Stimulated activated CD4-positive, alpha-beta T cell treated with anti-CD3 and anti-CD28 coated beads, Interleukin-15, amount 100 ng/mL, for 1 hour (primary cell): ENCODE results near the gene IL1F10.
A peak's percentile ranks its signal among the peaks of the same experiment; 100 is the strongest.
"Not testable (repeated sequence)": the region's sequence is repeated elsewhere in the genome, so short reads cannot be mapped to it uniquely, and the experiment has no call there.

ENCODE experiments used
- DNase-seq, 2 donors: peaks; one replicate each; pipeline ENCODE4 v3.0.0-alpha.2; 2020; ENCODE audit warnings: low read depth in 1 of 2, low spot score in 1 of 2

Gene IL1F10

DNA sequence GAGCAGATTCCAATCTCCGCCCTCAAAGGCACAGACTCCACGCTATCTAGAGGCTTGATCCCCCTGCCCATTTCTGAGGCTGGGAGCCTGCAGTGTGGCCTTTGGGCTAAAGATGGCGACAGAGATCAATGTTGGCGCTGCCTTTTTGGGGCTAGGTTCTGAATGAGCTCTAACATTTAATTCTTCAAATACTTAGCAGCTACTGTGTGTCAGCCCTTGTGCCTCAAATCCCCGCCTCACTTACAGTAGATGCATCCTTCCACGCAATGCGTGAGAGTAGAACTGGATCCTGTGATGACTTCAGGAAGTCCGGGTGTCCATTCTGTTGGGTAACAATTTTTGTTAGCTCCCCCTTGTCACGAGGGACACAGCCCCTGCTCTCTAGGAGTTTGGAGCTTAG lies 12.4 kb downstream of the IL1F10 start:
- DNase-seq, result peak in 1 of 2 donors; percentile 48

- no peak for DNase-seq
These were observed 13.9 kb downstream of the IL1F10 start for GRCh38 chr2:113081488-113082210.

DNA sequence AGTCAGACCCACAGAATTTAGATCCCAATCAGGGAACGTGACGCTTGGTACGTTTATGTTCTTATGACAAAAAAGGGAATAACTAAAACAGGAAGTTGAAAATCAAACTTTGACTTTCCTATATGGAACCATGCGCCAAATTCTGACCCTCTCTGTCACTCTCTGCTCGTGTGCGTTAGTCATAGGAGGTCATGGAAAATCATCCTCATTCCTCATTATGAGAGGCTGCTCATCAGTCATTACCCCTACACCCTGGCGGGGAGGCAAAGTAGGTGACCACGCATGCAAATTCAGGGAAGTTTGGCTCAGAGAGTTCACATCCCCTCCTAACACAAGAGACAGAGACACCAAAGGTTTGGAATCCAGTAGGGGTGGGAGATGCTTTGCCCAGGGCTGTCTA lies 15.5 kb downstream of the IL1F10 start:
- no peak for DNase-seq

- no peak for DNase-seq
These were observed 16.7 kb downstream of the IL1F10 start for GRCh38 chr2:113084249-113085000.

- no peak for DNase-seq
These were observed 17.8 kb downstream of the IL1F10 start for GRCh38 chr2:113085542-113085941.

GRCh38 chr2:113088213-113088992 lies 20.6 kb downstream of the IL1F10 start:
- no peak for DNase-seq

GRCh38 chr2:113089916-113090315 lies 22.1 kb downstream of the IL1F10 start:
- DNase-seq, result no peak

DNA sequence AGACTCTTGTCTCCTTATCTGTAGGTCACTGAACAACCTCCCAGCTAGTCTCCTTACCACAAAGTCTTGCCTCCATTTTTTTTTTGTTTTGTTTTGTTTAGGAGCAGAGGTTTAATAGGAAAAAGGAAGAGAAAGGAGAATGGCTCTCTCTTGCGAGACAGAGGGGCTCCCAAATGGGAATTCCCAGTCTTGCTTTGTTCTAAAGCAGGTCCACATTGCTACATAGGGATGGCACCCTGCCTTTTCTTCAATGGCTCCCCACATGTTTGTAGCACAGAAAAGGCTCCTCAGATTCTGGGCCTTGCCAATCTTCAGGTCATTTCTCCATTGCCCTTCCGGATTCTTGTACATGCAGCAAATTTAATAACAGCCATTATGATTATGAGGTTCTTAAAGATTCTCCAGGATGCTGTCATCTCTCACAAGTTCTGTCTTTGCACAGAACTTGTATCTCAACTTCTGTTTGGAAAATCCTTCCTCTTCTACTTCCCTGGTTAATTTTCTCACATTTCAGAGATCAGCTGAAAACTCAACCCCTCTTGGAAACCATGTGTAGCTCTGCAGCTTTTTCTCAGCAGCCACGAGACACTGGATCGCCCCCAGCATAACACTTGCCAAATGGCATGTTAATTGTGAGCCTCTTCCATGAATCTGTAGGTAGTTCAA lies 23.6 kb downstream of the IL1F10 start:
- DNase-seq, result no peak

DNA sequence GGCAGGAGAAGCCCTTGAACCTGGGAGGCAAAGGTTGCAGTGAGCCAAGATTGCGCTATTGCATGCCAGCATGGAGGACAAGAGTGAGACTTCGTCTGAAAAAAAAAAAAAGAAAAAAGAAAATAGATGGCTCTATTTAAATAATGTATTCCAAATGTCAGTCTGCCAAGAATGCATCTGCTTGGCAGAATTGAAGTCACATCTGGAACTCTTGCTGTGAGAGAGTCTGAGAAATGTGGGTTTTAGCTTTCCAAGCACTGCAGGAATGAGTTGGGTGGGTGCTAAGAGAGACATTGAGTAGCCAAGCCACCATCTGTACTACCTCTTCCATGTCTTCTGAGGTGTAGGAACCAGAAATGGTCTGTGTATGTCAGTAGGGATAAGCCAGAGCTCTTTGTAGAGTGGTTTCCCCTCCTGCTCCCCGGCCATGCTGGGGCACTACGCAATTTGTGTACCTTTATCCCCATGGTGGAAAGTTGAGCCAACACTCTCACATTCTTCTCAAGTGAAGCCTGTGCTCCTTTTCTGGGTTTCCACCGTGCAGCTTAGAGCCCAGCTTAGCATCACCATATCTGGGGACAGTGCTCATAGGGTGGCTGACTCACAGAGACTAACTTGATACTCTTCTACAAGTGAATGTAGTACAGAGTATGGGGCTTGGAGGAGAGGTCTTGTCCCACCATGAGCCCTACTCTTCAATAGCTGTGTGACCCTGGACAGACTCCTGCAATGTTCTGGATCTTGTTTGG lies 25.3 kb downstream of the IL1F10 start:
- DNase-seq, result no peak

DNA sequence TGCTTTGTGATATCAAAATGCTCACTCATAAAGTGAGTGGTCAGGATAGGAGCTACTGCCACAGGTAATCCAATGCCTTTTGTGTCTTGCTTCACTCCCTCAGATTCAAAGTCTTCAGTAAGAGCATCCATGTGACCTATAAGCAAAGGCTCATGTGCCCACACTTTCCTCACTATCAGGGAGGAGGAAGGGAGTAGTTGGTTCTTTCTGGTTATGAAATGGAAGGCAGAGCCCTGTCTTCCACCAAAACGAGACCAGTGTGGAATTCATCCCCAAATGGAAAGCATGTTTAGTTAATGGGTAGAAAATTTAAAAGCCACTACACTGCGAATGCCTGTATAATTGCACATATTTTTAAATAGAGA lies 25.8 kb downstream of the IL1F10 start:
- DNase-seq, result no peak

GRCh38 chr2:113096306-113096705 lies 28.5 kb downstream of the IL1F10 start:
- DNase-seq, result not testable (repeated sequence)

DNA sequence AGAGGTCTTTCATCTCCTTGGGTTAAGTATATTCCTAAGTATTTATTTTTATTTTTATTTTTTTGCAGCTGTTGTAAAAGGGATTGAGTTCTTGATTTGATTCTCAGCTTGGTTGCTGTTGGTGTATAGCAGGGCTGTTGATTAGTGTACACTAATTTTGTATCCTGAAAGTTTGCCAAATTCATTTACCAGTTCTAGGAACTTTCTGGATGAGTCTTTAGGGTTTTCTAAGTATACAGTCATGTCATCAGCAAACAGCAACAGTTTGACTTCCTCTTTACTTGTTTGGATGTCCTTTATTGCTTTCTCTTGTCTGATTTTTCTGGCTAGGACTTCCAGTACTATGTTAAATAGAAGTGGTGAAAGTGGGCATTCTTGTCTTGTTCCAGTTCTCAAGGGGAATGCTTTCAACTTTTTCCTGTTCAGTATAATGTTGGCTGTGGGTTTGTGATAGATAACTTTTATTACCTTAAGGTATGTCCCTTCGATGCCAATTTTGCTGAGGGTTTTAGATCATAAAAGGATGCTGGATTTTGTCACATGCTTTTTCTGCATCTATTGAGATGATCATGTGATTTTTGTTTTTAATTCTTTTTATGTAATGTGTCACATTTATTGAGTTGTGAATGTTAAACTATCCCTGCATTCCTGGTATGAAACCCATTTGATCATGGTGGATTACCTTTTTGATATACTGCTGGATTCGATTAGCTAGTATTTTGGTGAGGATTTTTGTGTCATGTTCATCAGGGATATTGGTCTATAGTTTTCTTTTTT lies 29.3 kb downstream of the IL1F10 start:
- not testable (repeated sequence) for DNase-seq

DNA sequence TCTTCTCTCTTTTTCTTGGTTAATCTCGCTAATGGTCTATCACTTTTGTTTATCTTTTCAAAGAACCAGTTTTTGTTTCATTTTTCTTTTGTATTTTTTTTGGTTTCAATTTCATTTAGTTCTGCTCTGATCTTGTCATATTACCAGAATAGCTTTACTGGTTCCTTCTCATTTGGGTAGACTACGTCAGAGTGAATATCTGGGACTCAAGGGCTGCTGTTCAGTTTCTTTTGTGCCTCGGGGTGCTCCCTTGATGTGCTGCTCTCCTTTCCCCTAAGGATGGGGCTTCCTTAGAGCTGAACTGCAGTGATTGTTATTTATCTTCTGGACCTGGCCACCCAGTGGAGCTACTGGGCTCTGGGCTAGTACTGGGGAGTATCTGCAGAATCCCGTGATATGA lies 30.3 kb downstream of the IL1F10 start:
- no peak for DNase-seq

DNA sequence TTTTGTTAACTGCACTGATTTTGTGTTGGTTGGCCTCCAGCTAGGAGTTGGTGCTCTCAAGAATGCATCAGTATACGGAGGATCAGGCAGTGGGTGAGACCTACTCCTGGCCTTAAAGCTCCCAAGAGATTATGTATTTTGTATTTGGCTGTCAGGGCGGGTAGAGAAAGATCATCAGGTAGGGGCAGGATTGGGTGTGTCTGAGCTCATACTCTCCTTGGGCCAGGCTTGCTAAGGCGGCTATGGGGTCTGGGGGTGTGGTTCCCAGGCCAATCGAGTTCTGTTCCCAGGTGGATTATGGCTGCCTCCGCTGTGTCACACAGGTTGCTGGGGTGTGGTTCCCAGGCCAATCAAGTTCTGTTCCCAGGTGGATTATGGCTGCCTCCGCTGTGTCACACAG lies 30.8 kb downstream of the IL1F10 start:
- DNase-seq, result no peak

- no peak for DNase-seq
These were observed 34.4 kb downstream of the IL1F10 start for GRCh38 chr2:113102133-113102532.

GRCh38 chr2:113103277-113103676 lies 35.5 kb downstream of the IL1F10 start:
- DNase-seq, result no peak

DNA sequence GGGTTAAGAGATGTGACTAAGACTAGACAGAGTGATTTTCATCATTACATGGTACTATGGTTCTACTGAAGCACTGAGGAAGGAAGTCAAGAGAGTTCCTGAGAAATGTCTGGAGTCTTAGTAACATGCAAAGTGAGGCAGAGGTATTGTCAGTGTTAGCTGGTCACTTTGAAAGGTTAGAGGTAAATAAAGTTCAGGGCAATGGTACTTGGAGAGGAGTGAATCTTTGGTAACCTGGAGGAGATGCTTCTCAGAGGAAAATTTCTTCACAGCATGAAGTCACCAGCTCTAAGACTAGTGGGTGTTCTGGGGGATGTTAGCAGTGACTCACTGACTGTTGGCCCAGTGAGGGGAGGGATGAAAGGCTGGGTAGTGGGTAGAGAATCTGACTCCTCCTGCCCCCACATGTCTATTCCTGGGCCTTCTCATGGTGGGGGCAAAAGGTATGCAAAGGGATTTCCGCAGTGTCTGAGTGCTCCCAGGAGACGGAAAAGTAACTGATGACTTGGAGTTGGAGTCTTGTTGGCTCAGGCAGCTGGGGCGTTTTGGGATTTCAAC lies 36.4 kb downstream of the IL1F10 start:
- no peak for DNase-seq

DNA sequence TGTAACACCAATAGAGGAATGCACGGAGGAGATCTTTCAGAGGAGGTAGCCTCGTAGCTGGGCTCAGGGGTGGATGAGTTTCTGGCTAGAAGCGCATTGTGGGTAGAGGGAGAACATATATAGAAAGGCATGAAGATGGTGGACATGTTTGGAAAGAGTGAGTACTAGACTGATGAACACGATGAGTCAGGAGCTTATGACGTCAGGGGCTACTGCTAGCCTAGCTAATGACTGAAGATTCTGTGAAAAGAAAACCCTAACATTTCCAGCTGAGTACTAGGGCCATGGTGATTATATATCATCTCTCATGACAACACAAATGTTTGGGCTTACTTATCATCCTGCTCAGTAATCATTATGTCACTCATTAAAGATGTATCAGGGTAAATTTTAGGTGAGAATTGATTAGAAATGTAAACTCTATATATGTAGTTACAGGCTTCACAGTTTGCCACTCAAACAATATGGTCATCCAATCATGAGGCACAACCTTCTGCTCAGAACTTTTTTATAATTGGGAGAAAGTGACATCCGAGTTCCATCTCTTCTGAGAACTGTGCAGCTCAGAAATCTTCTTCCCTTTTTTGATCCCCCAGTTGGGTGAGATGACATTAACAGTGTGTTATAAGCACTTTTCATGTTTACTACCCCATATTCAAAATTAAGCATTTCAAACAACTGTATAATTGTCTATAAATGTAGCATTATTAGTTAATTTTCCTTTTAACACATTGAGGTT lies 37.4 kb downstream of the IL1F10 start:
- no peak for DNase-seq

- DNase-seq, result no peak
These were observed 43.4 kb downstream of the IL1F10 start for GRCh38 chr2:113111121-113111520.
